DOHH2 (cell line): ENCODE data around the gene WDFY4.

Experiments used
- H3F3A ChIP-seq: fragments of 200-600 bp; sonication (generic), shearing (Covaris generic); 2 replicates; pipeline ENCODE4 v1.6.0; 2016; ENCODE audit warnings: antibody characterized with exemption, mild to moderate bottlenecking; ENCODE audit not compliant: control insufficient read depth, insufficient read depth
- H3K27ac ChIP-seq: fragments of 200-600 bp; sonication (generic); 2 replicates; pipeline ENCODE4 v1.5.1; 2014; ENCODE audit warnings: low read depth, mild to moderate bottlenecking, low read length, moderate library complexity
- H3K27me3 ChIP-seq: fragments of 200-600 bp; sonication (generic); 2 replicates; pipeline ENCODE4 v1.6.1; 2014; ENCODE audit warnings: mild to moderate bottlenecking, low read length, mixed read lengths; ENCODE audit not compliant: control insufficient read depth
- H3K36me3 ChIP-seq: fragments of 200-600 bp; sonication (generic); 2 replicates; pipeline ENCODE4 v1.6.1; 2014; ENCODE audit warnings: mild to moderate bottlenecking, low read length, moderate library complexity, mixed read lengths; ENCODE audit not compliant: control insufficient read depth
- H3K4me1 ChIP-seq: fragments of 200-600 bp; sonication (generic); 2 replicates; pipeline ENCODE4 v1.6.1; 2014; ENCODE audit warnings: mild to moderate bottlenecking, low read length, mixed read lengths; ENCODE audit not compliant: control insufficient read depth
- H3K4me2 ChIP-seq: fragments of 200-600 bp; sonication (generic); 2 replicates; pipeline ENCODE4 v1.6.0; 2014; ENCODE audit warnings: mild to moderate bottlenecking, low read length, moderate library complexity
- H3K4me3 ChIP-seq: fragments of 200-600 bp; sonication (generic); 2 replicates; pipeline ENCODE4 v1.5.1; 2014; ENCODE audit warnings: mild to moderate bottlenecking, low read length, mixed read lengths
- H3K79me2 ChIP-seq: fragments of 200-600 bp; sonication (generic); 2 replicates; pipeline ENCODE4 v1.6.1; 2014; ENCODE audit warnings: mild to moderate bottlenecking, low read length, mixed read lengths; ENCODE audit not compliant: control insufficient read depth
- H3K9me2 ChIP-seq: fragments of 200-600 bp; sonication (generic); replicated peaks from 2 replicates; pipeline ENCODE4 v1.6.1; 2014; ENCODE audit warnings: mild to moderate bottlenecking, low read length, mixed read lengths; ENCODE audit not compliant: control insufficient read depth
- H3K9me3 ChIP-seq: fragments of 200-600 bp; sonication (generic); 2 replicates; pipeline ENCODE4 v1.6.1; 2014; ENCODE audit warnings: antibody characterized with exemption, low read length, mixed read lengths; ENCODE audit not compliant: control insufficient read depth, insufficient read depth
- H4K20me1 ChIP-seq: fragments of 200-600 bp; sonication (generic); 2 replicates; pipeline ENCODE4 v1.6.0; 2014; ENCODE audit warnings: low read depth, mild to moderate bottlenecking, antibody characterized with exemption, low read length, moderate library complexity; ENCODE audit not compliant: control insufficient read depth, insufficient read depth
- CTCF ChIP-seq: fragments of 200-600 bp; sonication (generic); IDR thresholded peaks from one replicate; pipeline ENCODE4 v1.5.1; 2014; ENCODE audit warnings: antibody characterized with exemption, mild to moderate bottlenecking, low read depth, low read length; ENCODE audit not compliant: poor library complexity, severe bottlenecking
- EZH2phosphoT487 ChIP-seq: fragments of 200-600 bp; sonication (generic); IDR thresholded peaks from 2 replicates; pipeline ENCODE4 v1.6.1; 2017; ENCODE audit warnings: borderline replicate concordance, mild to moderate bottlenecking, antibody characterized with exemption, low read length, moderate library complexity, mixed read lengths

Gene WDFY4

GRCh38 chr10:48880016-48880705 lies 195.5 kb downstream of the WDFY4 start:
- no peak for TF ChIP-seq CTCF
- TF ChIP-seq EZH2phosphoT487: no peak
- Histone ChIP-seq H3K27ac (no peak overlapping the region), H3K9me3 (no peaks in the 10 kb centered on the region), H3K4me2 (no peak overlapping the region), H3K27me3 (no peaks in the 10 kb centered on the region), H3K4me3 (no peak overlapping the region), H3K4me1 (no peaks in the 10 kb centered on the region), H3K36me3 (peaks cover 28% of the 10 kb centered on the region), H3K9me2 (no peaks in the 10 kb centered on the region), H4K20me1 (no peaks in the 10 kb centered on the region), H3K79me2 (no peaks in the 10 kb centered on the region), H3F3A (no peaks in the 10 kb centered on the region)

DNA sequence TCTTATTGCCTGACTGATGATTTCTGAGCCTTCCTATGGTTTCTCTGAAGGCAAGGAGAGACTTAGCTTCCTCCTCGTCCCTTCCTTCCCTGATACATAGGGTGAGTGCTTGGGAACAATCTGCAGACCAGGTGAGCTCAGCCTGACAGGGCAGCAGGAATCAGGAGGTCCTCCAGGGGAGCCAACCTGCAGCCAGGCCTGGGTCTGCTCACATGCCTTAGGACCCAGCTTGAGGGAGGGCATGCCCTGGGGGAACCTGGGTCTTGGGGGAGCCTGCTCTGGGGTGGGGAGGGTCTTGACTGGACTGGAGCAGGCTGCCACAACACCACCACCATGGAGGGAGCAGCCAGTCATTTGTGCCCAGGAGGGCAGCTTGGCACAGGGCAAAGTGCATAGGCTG lies 197.3 kb downstream of the WDFY4 start:
- Histone ChIP-seq H3K27me3 (no peaks in the 10 kb centered on the region), H3K9me3 (no peaks in the 10 kb centered on the region), H3K9me2 (no peaks in the 10 kb centered on the region)

GRCh38 chr10:48882881-48883280 lies 198.2 kb downstream of the WDFY4 start:
- no peak for TF ChIP-seq EZH2phosphoT487
- no peak for TF ChIP-seq CTCF
- Histone ChIP-seq H3K4me3 (no peak overlapping the region), H3K27ac (no peak overlapping the region), H3F3A (no peaks in the 10 kb centered on the region), H3K4me1 (no peaks in the 10 kb centered on the region), H3K9me2 (no peaks in the 10 kb centered on the region), H4K20me1 (no peaks in the 10 kb centered on the region), H3K4me2 (no peak overlapping the region), H3K36me3 (peaks cover 9% of the 10 kb centered on the region), H3K79me2 (no peaks in the 10 kb centered on the region), H3K9me3 (no peaks in the 10 kb centered on the region), H3K27me3 (no peaks in the 10 kb centered on the region)

More for the DNA sequence above, 197.3 kb downstream of the WDFY4 start:
- no peaks in the 10 kb centered on the region for H3F3A ChIP-seq
- H3K27ac ChIP-seq: no peak overlapping the region
- H4K20me1 ChIP-seq: no peaks in the 10 kb centered on the region
- no peaks in the 10 kb centered on the region for H3K79me2 ChIP-seq
- peaks cover 15% of the 10 kb centered on the region for H3K36me3 ChIP-seq
- H3K4me3 ChIP-seq: no peak overlapping the region
- H3K4me1 ChIP-seq: no peaks in the 10 kb centered on the region
- no peak overlapping the region for H3K4me2 ChIP-seq
- TF ChIP-seq EZH2phosphoT487 (no peak), CTCF (no peak)
